IPS DF 4.7 (cell line): Measurements from ENCODE around the gene TCF7L1.

Experiments used
- DNase-seq: peaks from one replicate; pipeline ENCODE4 v3.0.0-alpha.2; 2013; ENCODE audit warnings: low spot score; ENCODE audit errors: extremely low read depth

The TCF7L1 gene

DNA sequence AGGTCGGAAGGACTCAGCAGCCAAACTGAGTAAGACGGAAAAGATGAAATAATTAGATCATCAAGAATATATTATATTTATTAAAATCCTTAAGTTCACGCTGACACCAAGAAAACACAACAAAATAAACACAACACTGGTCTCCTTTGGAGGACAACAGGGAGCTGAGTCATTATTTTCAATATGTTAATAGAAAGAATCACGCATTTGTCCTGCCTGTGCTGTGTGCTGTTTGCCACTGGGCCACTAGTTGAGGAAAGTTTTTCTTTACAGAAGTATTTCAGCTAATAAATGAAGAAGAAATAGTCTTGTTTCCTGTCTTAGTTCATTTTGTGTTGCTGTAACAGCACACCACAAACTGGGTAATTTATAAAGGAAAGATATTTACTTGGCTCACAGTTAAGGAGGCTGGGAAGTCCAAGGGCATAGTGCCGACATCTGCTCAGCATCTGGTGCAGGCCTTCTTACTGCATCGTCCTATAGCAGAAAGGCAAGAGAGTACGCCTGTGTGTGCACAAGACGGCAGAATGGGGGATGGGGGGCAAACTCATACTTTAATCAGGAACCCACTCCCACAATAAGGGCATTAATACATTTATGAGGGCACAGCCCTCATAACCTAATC, 88.0 kb downstream of the TCF7L1 start:
- no peak for DNase-seq

- no peak for DNase-seq
These were observed 89.6 kb downstream of the TCF7L1 start for GRCh38 chr2:85222792-85223191.

DNA sequence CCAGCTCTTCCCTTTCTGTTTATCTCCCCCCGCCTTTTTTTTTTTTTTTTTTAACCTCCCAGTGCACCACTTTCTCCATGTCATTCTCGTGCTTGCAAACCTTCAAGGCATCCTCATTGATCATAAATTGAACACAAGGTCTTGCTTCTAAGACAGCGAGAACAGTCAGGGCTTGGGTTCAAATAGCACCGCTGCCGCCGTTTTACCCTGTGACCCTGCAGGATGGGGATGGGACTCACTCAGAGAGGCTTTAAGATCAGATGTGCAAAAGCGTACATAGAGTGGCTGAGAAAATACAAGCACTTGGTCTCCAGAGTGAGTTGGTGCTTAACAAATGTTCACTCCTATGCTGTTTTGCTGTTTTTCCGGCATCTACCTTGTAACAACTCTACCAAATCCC, 93.6 kb downstream of the TCF7L1 start:
- DNase-seq, result no peak

GRCh38 chr2:85230679-85231467, 97.7 kb downstream of the TCF7L1 start:
- DNase-seq, result no peak

DNA sequence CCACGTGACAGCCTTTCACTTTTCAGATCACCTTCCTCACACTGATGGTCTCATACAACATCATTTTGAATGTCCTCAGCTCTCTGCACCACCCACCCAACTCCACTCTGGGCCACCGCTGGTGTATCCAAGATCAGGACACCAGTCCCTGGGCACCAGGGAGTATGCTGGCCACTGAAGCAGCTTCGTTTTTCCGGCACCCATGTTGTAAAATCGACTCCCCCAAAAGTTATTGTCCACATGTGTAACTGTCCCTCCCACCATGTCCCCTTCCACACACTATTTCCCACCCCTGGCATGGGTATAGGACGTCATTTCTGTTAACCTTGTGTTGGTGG, 98.2 kb downstream of the TCF7L1 start:
- DNase-seq, result no peak

DNA sequence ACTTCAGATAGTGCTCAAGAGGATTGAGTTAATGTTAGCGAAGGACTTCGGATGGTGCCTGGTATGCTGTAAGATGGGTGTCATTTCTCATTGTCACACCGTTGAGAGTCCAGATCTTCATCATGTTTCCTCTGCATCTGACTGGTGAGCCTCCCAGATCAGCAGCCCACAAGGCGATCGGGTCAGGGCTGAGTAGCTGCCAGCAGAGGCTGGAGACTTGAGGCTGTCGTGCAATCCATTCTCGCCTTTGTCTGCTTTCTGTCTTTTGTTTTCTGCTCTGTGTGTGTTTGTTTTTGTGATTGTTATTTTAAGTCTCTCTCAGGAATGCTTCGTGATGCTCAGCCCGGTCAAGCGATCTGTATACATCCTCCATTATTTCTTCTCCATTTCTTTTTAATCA, 98.8 kb downstream of the TCF7L1 start:
- DNase-seq, result no peak

GRCh38 chr2:85234868-85235267, 101.7 kb downstream of the TCF7L1 start:
- no peak for DNase-seq

- DNase-seq, result no peak
These were observed 102.1 kb downstream of the TCF7L1 start for GRCh38 chr2:85235281-85235680.

- DNase-seq, result no peak
These were observed 102.9 kb downstream of the TCF7L1 start for GRCh38 chr2:85236084-85236483.

GRCh38 chr2:85237849-85238565, 104.8 kb downstream of the TCF7L1 start:
- DNase-seq, result no peak

- DNase-seq, result no peak
These were observed 105.4 kb downstream of the TCF7L1 start for GRCh38 chr2:85238607-85239006.

- no peak for DNase-seq
These were observed 105.9 kb downstream of the TCF7L1 start for GRCh38 chr2:85239102-85239501.

DNA sequence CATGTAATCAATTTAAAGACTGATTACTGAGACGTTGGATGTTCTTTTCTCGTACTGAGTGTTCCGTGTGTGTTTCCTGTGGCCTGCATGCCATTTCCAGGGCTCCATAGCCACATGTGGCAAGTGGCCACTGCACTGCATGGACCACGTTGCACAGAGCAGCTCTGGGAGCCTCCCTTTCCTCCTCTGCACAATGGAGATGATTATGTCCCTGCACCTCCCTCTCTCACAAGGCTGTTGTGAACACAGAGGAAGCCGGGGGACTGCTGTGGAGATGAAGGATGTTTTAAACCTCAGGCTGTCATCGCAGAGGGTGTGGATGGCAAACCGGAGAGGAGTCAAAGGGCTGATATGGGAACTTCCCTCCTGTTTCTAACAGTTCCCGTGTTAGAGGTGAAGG, 106.9 kb downstream of the TCF7L1 start:
- no peak for DNase-seq

GRCh38 chr2:85242321-85242720, 109.1 kb downstream of the TCF7L1 start:
- no peak for DNase-seq

DNA sequence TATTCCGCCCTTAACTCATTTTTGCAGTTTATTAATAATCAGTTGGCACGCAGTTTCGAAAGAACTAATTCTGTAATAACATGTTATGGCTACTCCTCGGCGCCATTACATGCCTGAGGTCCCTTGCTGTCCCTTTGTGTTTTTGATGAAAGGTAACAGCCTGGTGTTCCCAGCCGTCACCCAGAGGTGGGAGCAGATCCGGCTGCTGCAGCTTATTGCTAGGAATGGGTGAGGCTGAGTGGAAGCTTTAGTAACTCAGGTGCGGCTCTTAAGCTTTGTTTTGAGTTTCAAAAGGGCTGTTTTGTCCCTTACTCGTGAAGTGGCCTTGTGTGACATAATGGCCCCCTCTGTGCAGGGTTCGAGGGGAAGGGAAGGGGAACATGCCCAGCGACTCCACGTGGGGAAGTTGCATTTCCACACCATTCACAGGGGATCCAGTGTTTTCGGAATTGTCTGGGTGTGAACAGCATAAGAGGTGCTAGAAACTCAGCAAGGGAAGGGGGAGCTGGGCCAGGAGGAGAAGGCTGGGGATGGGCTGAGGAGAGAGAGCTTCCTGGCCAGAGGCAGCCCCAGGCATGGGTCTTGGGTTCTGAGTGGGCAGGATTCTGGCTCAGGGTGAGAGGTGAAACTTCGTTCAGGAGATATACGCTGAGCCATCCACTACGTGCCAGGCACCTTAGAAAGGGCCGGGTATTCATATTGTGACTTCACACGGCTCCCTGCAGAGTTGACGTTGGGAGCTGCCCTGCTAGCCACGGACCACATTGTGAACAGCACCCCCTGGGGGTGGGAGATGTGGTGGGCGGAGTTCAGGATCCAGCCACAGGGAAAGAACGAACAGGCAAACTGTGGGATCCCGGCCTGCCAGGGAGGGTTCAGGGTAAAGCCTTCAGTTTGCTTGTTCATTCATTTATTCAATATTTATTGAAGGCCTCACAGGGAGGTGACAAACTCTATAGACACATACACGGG, 110.2 kb downstream of the TCF7L1 start:
- DNase-seq, result no peak

DNA sequence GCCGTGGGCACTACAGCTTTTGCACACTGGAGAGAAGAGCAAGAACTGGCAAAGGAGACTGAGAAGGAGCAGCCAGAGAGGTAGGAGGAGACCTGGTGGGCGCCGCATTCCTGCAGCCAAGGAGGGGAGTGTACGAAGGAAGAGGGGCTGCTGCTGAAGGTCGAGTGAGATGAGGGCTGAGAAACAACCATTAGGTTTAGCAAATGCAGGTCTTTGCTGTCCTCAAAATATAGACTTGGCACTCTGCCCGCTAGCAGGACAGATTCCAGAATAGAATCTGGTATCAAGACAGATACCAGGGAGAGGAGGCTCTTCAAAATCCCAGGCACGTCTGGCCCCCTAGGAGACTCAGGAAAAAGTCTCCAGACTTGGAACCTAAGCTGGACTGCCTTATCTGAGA, 111.6 kb downstream of the TCF7L1 start:
- no peak for DNase-seq

GRCh38 chr2:85245891-85246290, 112.7 kb downstream of the TCF7L1 start:
- DNase-seq, result no peak

DNA sequence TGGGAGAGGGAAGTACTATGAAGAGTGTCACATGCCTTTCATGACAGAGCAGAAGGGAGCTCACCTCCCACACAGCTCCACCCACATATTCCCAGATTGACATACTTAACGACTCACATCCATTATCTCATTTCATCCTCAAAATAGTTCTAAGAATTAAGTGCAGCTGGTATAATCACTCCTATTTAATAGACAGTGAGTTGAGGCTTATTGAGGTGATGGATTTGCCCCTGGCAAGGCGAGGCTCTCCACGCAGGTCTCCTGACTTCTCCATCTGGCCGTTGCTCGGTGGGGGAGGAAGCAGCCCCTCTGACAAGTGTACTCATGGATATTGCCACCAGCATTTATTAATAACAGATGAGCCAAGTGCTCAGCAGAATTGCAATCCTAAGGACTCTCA, 113.2 kb downstream of the TCF7L1 start:
- DNase-seq, result no peak

DNA sequence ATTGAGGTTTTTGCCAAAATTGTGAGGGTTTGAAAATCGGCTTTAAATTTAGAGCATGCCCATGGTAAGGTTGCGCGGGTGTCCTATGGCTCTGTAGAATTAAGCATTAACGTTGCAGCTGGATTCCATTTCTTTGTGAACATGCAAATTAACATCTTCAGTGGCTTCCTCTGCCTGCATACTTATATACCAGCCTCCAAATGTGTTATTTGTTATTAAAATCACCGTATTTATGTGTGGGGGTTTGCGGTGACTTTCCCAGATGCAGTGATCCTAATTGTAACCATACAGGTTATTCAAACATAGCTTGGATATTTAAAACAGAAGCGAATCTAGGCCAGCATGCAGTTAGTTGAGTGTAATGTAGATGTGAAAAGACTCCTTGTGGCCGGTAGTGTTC, 114.4 kb downstream of the TCF7L1 start:
- no peak for DNase-seq

- DNase-seq, result no peak
These were observed 115.7 kb downstream of the TCF7L1 start for GRCh38 chr2:85248773-85249509.

DNA sequence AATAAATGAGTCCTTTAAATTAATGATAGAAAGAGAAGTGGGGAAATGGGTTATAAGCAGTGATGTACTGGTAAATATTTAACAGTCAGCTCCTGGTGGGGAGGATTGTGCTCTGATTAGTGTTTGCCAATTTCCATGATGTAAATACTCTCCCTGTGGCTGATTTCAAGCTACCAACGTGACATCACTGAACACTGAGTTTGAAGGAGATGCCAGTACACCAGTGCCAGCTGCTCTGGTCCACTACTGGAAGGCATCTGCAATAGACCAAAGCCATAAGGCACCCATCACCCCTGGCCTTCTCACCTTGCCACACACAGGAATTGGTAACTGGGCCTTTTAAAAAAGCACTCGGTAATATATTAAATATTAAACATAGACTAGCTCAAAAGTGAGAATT, 116.9 kb downstream of the TCF7L1 start:
- no peak for DNase-seq
